HTERT RPE-1 (cell line): ENCODE data around the gene PGAP1.
"Not testable (repeated sequence)": the region's sequence is repeated elsewhere in the genome, so short reads cannot be mapped to it uniquely, and the experiment has no call there.

ENCODE experiments used
- in situ Hi-C: fragments of 300-500 bp; cut with MboI; formaldehyde crosslinking; loops from 4 replicates; pipeline ENCODE4 v1.14.3; 2020; ENCODE audit warnings: low sequenced_read_pairs

Gene PGAP1

DNA sequence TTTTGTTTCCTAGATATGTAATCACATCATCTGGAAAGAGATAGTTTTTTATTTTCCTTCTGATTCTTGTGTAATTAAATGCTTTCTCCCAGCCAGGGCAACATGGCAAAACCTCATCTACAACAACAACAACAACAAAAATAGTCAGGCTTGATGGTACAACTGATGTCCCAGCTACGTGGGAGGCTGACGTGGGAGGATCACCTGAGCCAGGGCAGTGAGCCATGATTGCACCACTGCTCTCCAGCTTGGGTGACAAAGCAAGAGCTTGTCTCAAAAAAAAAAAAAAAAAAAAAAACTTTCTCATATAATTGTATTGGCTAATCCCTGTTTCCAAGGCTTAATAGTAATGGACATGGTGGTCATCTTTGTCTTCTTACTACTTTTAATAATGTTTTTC lies 26.4 kb upstream of the PGAP1 start:
- in situ Hi-C loops = no loop called here

DNA sequence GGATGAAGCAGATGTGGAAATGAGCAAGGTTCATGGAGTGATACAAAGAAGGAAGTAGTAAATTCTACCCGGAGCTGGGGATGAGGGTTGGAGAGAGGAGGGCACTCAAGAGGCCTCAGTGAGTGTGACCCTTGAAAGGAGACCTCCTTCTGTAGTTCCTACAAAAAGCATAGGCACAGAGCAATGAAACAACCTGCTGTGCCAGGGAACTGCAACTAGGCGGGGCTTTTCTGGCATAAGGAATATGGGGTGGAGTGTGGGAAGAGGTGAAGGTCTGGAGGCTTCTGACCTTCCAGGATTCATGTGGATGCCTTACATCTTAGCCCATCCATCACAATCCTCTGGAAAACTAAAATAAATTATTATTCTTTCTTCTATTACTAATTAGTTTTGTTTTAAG lies 25.5 kb upstream of the PGAP1 start:
- in situ Hi-C loops = no loop called here

GRCh38 chr2:196949116-196949515 lies 22.6 kb upstream of the PGAP1 start:
- in situ Hi-C loops = no loop called here

DNA sequence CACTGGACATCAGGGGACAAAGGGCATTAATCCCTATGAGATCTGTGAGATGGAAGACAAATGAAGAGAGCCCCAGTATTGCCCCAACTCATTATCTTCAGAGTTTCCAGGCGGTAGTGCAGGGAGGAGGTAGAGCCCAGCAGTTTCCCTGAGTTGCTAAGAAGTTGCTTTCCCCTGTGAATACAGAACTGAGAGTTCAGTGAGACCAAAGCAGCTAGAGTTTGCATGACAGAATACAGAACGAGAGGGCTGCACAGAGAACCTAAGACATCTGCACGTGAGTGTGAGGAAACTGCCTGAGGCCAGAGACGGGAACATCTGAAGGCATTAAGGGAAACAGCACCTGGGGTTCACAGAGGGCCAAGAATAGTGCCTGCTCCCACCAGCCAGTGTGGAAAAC lies 18.1 kb upstream of the PGAP1 start:
- in situ Hi-C loops = no loop called here

DNA sequence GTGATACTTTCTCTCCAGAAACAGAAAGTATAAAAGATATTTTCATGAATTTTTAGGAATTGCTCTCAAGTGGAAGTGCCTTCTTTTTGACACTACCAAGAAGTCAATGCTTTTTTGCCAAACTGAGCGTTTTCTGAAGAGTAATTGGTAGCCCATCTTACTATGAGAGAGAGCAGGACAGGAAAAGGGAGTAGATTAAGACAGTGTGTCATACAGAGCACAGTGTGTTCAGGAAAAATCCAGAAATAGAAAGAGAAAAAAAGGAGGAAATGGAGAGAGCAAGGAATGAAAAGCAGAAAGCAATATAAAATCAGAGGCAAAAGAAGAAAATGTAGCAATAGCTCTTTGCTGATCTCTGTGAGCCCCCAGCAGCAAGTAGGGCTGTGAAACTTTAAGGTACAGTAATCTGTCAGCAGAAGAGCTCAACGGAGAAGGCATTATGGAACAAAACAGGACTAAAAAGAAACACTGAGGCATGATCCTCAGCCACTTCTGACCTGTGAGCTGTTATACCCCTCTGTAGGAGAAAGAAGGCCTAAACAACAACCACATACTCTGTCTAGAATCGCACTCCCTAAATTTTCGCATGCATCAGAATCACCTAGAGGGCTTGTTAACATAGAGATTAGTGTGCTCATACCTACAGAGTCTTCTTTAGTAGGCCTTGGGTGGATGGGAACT lies 15.0 kb upstream of the PGAP1 start:
- in situ Hi-C loops = no loop called here

- in situ Hi-C loops = no loop called here
Observed at GRCh38 chr2:196939371-196939770, 12.9 kb upstream of the PGAP1 start.

- in situ Hi-C loops = no loop called here
Observed at GRCh38 chr2:196935432-196935831, 8.9 kb upstream of the PGAP1 start.

GRCh38 chr2:196934672-196935071 lies 8.2 kb upstream of the PGAP1 start:
- in situ Hi-C loops = no loop called here

- in situ Hi-C loops = no loop called here
Observed at GRCh38 chr2:196931555-196931954, 5.0 kb upstream of the PGAP1 start.

DNA sequence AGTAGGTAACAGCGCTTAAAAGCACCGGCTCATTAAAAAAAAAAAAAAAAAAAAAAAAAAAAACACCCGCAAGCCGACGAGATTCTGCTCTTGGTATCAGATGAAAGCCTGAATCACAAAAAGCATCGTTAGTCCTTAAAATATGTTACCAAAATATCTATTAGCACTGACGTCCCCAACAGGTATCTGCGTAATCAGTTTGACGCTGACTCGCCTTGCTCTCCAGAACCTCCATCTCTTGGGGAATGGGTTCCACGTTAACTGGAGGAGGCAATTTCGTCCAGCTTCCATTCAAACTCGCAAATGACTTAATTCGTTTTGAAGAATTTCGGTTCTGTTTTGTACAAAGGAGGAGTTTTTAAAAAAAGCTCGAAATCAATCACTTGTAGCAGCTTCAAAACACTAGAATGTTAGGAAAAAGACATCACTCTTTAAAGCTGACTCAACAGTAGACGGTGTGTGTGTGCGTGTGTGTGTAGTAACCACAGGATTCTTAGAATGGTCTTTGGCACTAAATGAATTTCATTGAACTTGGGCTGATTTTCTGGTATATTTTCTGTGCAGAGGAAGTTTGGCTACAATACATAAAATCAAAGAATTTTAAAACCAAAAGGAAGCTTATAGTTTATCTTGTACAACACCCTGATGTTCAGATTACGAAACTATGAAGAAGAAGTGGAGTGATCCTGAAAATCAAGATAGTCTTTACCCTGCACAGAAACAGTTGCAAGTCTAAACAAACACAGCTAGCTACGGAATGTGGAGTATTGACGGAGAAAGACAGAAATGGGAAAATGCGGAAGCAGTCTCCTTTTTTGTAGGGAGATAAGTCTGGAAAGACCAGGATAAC lies 1.1 kb upstream of the PGAP1 start:
- in situ Hi-C loops = no loop called here

- in situ Hi-C loops = no loop called here
Observed at GRCh38 chr2:196925768-196926561, 542 bp downstream of the PGAP1 start.

GRCh38 chr2:196925051-196925767 lies 1.3 kb downstream of the PGAP1 start:
- in situ Hi-C loops = no loop called here

- in situ Hi-C loops = no loop called here
Observed at GRCh38 chr2:196924051-196924450, 2.5 kb downstream of the PGAP1 start.

DNA sequence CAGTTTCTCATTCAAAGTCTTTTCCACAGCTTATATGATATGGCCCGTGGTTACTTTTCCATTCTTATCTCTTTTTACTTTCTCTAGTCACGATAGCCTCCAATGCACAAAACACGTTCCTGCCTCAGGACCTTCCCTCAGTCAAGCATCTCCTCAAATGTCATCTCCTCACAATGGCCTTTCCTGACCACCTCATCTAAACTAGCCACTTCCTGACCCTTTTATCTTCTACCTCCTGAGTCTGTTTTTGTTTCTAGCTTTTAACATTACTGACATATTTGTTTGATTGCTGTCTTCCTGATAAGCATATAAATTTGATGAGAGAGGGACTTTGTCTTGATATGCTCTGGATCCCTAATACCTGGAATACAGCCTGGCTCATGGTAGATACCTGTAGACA lies 7.6 kb downstream of the PGAP1 start:
- in situ Hi-C loops = no loop called here

GRCh38 chr2:196917802-196918201 lies 8.7 kb downstream of the PGAP1 start:
- in situ Hi-C loops = no loop called here

GRCh38 chr2:196915507-196916189 lies 10.9 kb downstream of the PGAP1 start:
- in situ Hi-C loops = no loop called here

DNA sequence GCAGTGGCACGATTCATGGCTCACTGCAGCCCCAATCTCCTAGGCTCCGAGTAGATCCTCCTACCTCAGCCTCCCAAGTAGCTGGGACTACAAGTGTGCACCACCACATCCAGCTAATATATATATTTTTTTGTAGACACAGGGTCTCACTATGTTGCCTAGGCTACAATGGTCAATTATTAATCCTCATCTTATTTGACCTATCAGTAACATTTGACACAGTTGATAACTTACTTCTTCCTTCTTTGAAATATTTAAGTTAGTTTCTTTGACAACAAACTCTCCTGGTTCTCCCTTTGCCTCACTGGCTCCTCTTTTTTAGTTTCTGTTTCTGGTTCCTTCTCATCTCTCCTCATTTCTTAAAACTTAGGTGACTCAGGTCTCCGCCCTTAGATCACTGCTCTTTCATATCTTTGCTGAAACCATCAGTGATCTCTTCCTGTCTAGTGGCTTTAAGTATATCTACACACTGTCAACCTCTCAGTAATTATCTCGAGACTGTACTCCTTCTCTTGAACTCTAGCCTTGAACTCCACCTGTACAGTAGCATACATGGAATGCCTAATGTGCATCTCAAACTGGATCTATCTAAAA lies 11.5 kb downstream of the PGAP1 start:
- in situ Hi-C loops = no loop called here

- in situ Hi-C loops = no loop called here
Observed at GRCh38 chr2:196913691-196914090, 12.8 kb downstream of the PGAP1 start.

- in situ Hi-C loops = not testable (repeated sequence)
Observed at GRCh38 chr2:196905365-196905764, 21.1 kb downstream of the PGAP1 start.

GRCh38 chr2:196902828-196903227 lies 23.7 kb downstream of the PGAP1 start:
- in situ Hi-C loops = no loop called here
